Glutamatergic neuron (in vitro differentiated cells): Measurements from ENCODE around the gene PGAP3. TPM values are rescaled to one million over a fixed set of nuclear protein-coding genes. Genes with fewer than 3 reads are reported as not detected.

Experiments
- DNase-seq: peaks from one replicate; pipeline ENCODE4 v3.0.0; 2022
- H3K27ac Mint-ChIP-seq: one replicate; pipeline ENCODE4 v1.8.0; 2020; ENCODE audit warnings: mild to moderate bottlenecking, mixed read lengths, inconsistent platforms; ENCODE audit not compliant: unreplicated experiment
- H3K27me3 Mint-ChIP-seq: one replicate; pipeline ENCODE4 v1.8.0; 2020; ENCODE audit warnings: mild to moderate bottlenecking, moderate library complexity, mixed read lengths, inconsistent platforms; ENCODE audit not compliant: unreplicated experiment
- H3K36me3 Mint-ChIP-seq: one replicate; pipeline ENCODE4 v1.8.0; 2020; ENCODE audit warnings: mild to moderate bottlenecking, mixed read lengths, inconsistent platforms; ENCODE audit not compliant: unreplicated experiment
- H3K4me1 Mint-ChIP-seq: one replicate; pipeline ENCODE4 v1.8.0; 2020; ENCODE audit warnings: mild to moderate bottlenecking, low read depth, mixed read lengths, inconsistent platforms; ENCODE audit not compliant: unreplicated experiment
- H3K4me3 Mint-ChIP-seq: one replicate; pipeline ENCODE4 v1.8.0; 2020; ENCODE audit warnings: mild to moderate bottlenecking, mixed read lengths, inconsistent platforms; ENCODE audit not compliant: unreplicated experiment
- H3K9me3 Mint-ChIP-seq: one replicate; pipeline ENCODE4 v1.8.0; 2020; ENCODE audit warnings: mild to moderate bottlenecking, moderate library complexity, mixed read lengths, inconsistent platforms; ENCODE audit not compliant: unreplicated experiment
- CTCF ChIP-seq: fragments of 200-600 bp; sonication (generic); IDR thresholded peaks from one replicate; pipeline ENCODE4 v1.5.0; 2021; ENCODE audit not compliant: partially characterized antibody, unreplicated experiment
- total RNA-seq: library from RNA; stranded (reverse); fragmentation: NEBNext Ultra II Directional; extraction: Animal tissue kit (Norgen Biotek cat#: 25700); gene quantifications from one replicate; pipeline ENCODE4 v1.2.1, GENCODE V29; 2021; ENCODE audit not compliant: unreplicated experiment

Gene PGAP3
- total RNA-seq, 1 donor from 2014 or later = 10.7 TPM

DNA sequence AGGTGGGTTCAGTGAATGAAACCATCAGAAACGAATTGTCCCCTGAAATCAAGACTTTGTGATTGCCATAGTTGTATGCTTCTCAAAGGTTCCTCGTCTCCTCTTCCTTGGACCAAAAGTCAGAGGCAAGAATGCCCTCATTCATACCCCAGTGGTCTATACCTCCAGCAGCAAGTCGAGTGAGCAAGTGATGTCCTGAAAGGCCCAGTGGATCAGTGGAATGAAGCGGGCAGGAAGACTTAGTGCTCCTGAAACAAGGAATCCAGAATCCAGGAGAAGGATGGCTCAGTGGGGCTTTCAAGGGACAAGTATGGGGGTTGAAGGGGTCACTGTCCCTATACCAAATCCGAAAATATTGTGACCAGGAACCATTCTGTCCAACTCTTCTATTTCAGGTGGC lies 6.7 kb upstream of the PGAP3 start:
- Mint-ChIP-seq H3K36me3 (no peaks in the 10 kb centered on the region), H3K27me3 (peaks cover 3% of the 10 kb centered on the region), H3K4me3 (no peak overlapping the region), H3K4me1 (peaks cover 2% of the 10 kb centered on the region), H3K9me3 (peaks cover 5% of the 10 kb centered on the region), H3K27ac (no peak overlapping the region)
- TF ChIP-seq CTCF = no peak
- no peak for DNase-seq

GRCh38 chr17:39688945-39689344 lies 1.1 kb upstream of the PGAP3 start:
- Mint-ChIP-seq H3K27ac (no peak overlapping the region), H3K4me1 (peaks cover 10% of the 10 kb centered on the region), H3K27me3 (peaks cover 6% of the 10 kb centered on the region), H3K9me3 (peaks cover 7% of the 10 kb centered on the region), H3K36me3 (peaks cover 13% of the 10 kb centered on the region), H3K4me3 (peak overlapping the region; percentile 97)
- no peak for DNase-seq
- no peak for TF ChIP-seq CTCF

GRCh38 chr17:39688475-39688835 lies 598 bp upstream of the PGAP3 start:
- DNase-seq = no peak
- peaks cover 7% of the 10 kb centered on the region for H3K9me3 Mint-ChIP-seq

DNA sequence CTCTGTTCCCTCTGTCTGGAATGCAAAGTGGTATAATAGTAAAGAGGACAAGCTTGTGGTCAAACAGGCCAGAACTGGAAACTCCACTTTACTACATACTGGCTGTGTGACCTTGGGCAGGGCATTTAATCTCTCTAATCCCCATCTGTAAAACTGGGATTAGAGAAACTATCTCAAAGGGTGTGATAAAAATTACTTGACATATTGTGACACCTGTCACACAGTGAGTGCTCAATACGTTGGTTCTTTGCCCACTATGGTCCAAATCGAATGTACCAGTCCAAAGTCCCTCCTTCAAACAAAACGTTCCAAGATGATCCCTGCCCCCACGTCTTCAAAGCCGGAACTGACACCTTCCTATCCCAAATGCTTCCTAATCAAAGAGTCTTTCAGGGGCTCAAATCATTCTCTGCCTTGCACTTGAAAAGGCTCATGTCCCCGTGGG lies 734 bp downstream of the PGAP3 start:
- Mint-ChIP-seq H3K9me3 (peaks cover 10% of the 10 kb centered on the region), H3K36me3 (peaks cover 13% of the 10 kb centered on the region), H3K27me3 (peaks cover 7% of the 10 kb centered on the region), H3K4me1 (peaks cover 10% of the 10 kb centered on the region), H3K27ac (peak overlapping the region; percentile 87), H3K4me3 (peak overlapping the region; percentile 97)
- no peak for DNase-seq
- TF ChIP-seq CTCF = no peak

More at GRCh38 chr17:39688475-39688835, 598 bp upstream of the PGAP3 start:
- H3K4me3 Mint-ChIP-seq = peak overlapping the region; percentile 97
- peak overlapping the region; percentile 87 for H3K27ac Mint-ChIP-seq
- no peak for TF ChIP-seq CTCF
- peaks cover 10% of the 10 kb centered on the region for H3K4me1 Mint-ChIP-seq
- H3K27me3 Mint-ChIP-seq = peaks cover 6% of the 10 kb centered on the region
- peaks cover 13% of the 10 kb centered on the region for H3K36me3 Mint-ChIP-seq

DNA sequence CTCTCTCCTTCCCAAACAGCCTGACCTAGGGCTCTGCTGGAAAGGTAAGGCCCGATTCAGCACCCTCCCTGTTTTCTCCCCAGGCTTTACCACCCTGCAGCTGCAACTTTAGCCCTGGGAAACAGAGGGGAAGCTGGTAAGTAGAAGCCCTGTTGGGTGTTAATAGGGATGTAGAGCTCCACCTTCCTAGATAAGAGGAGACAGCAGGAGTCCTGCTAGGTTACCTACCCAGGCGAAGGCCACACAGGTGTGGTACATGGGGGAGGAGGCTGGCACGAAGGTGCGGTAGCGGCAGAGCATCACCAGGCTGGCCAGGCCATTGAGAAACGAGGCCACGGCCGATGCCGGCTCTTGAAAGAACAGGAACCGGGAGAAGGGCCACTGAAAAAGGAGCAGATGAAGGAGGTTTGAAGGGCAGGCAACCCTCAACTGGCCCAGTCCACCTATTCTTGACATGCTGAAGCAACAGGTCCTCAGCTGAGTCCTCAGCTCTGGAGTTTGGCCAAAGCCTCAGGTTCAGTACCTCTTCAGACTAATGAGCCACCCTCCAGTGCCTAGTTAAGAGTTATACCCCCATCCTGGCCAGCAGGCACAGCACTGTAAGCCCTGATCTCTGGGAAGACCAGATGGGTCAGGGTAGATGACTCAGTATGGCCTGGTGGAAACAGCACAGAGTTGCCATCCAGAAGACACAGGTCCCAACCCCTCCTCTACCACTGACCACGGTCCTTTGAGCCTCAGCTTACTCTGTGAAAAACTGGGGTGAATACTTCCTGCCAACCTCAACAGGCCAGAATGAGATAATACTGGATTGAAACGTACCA lies 3.3 kb downstream of the PGAP3 start:
- H3K4me1 Mint-ChIP-seq = peaks cover 10% of the 10 kb centered on the region
- H3K36me3 Mint-ChIP-seq = peaks cover 13% of the 10 kb centered on the region
- peaks cover 8% of the 10 kb centered on the region for H3K27me3 Mint-ChIP-seq
- no peak overlapping the region for H3K4me3 Mint-ChIP-seq
- no peak for DNase-seq
- TF ChIP-seq CTCF = no peak
- H3K9me3 Mint-ChIP-seq = peaks cover 10% of the 10 kb centered on the region
- no peak overlapping the region for H3K27ac Mint-ChIP-seq
